AG04449 (cell line): ENCODE results near the gene KIFC3.

ENCODE experiments used
- CTCF ChIA-PET: fragments of 350-600 bp; formaldehyde crosslinking; extraction: SDS; loops from one replicate; lab custom pipeline; 2021; ENCODE audit warnings: antibody characterized with exemption; lab: Yijun Ruan, JAX
- POLR2A ChIA-PET: fragments of 400-600, 350-600 bp; formaldehyde crosslinking; extraction: SDS; loops from one replicate; lab custom pipeline; 2020; ENCODE audit warnings: antibody characterized with exemption, inconsistent platforms; lab: Yijun Ruan, JAX
- DNase-seq: peaks from one replicate; pipeline ENCODE4 v3.0.0-alpha.2; 2010; ENCODE audit warnings: low read depth, low spot score
- H3K4me3 ChIP-seq: 2 replicates; pipeline ENCODE4 v1.5.1; 2011; ENCODE audit warnings: low read depth, mild to moderate bottlenecking, control low read depth, low read length
- CTCF ChIP-seq: IDR thresholded peaks from one replicate; pipeline ENCODE4 v1.5.1; 2011; ENCODE audit warnings: mild to moderate bottlenecking, moderate library complexity, low read length, control low read depth, inconsistent platforms; ENCODE audit not compliant: insufficient read depth; ENCODE audit errors: missing control alignments

KIFC3 gene

GRCh38 chr16:57739756-57740422 is 62.4 kb downstream of the KIFC3 start:
- POLR2A ChIA-PET = no interaction called here
- DNase-seq = no peak
- H3K4me3 ChIP-seq = no peak overlapping the region
- no peak for TF ChIP-seq CTCF
- CTCF ChIA-PET = interaction anchor here (0.8 to 2.1 kb wide), 4 partner anchors 17 to 149 kb away, joined by 3 to 12 read pairs (median 5); no protein-coding TSS in a partner anchor

DNA sequence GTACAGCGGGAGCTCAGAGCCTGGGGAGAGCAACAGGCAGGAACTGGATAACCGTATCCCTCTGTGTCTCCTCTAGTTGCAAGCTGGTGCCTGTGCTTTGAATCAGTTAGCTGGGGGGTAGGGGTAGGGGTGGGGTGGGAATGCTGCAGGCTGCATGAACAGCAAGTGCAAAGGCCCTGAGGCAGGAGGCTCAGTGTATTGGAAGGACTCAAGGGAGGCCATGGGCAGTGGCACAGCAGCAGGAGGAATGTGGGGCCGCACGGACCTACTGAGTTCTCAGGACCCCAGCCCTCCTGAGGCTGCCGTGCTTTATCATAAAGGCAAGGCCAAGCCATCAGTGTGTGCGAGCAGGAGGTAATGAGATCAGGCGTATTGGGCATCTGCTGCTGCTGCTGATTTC is 63.4 kb downstream of the KIFC3 start:
- DNase-seq = no peak
- H3K4me3 ChIP-seq = no peak overlapping the region
- ChIA-PET CTCF (interaction anchor here (1.1 to 5.2 kb wide), 4 partner anchors 19 to 163 kb away, joined by 3 to 30 read pairs (median 9); no protein-coding TSS in a partner anchor), POLR2A (no interaction called here)
- no peak for TF ChIP-seq CTCF

- ChIA-PET CTCF (interaction anchor here (0.7 to 5.2 kb wide), 19 partner anchors 9 to 272 kb away, joined by 3 to 30 read pairs (median 3); no protein-coding TSS in a partner anchor), POLR2A (interaction anchor here (0.8 kb wide), 1 partner anchor 64 kb away, joined by 3 read pairs; no protein-coding TSS in a partner anchor)
- no peak for TF ChIP-seq CTCF
- peak overlapping the region; percentile 96 for H3K4me3 ChIP-seq
- DNase-seq = peak; percentile 40
These were observed 65.6 kb downstream of the KIFC3 start for GRCh38 chr16:57736419-57737351.

- peak within 1 kb of the TSS; percentile 96 for H3K4me3 ChIP-seq
- no peak for TF ChIP-seq CTCF
- ChIA-PET POLR2A (interaction anchor here (0.5 to 1.2 kb wide), 4 partner anchors 13 to 203 kb away, joined by 3 read pairs; no protein-coding TSS in a partner anchor), CTCF (interaction anchor here (0.6 to 5.2 kb wide), 20 partner anchors 8 to 273 kb away, joined by 3 to 30 read pairs (median 4); partner anchors contain the start of gene POLR2C)
- no peak for DNase-seq
These were observed 66.4 kb downstream of the KIFC3 start, which contains the start of gene KATNB1 for GRCh38 chr16:57735755-57736418. TSS of gene KATNB1 (plus strand) at chr16:57735770. CDS start at chr16:57737244, 1,474 bp downstream.

DNA sequence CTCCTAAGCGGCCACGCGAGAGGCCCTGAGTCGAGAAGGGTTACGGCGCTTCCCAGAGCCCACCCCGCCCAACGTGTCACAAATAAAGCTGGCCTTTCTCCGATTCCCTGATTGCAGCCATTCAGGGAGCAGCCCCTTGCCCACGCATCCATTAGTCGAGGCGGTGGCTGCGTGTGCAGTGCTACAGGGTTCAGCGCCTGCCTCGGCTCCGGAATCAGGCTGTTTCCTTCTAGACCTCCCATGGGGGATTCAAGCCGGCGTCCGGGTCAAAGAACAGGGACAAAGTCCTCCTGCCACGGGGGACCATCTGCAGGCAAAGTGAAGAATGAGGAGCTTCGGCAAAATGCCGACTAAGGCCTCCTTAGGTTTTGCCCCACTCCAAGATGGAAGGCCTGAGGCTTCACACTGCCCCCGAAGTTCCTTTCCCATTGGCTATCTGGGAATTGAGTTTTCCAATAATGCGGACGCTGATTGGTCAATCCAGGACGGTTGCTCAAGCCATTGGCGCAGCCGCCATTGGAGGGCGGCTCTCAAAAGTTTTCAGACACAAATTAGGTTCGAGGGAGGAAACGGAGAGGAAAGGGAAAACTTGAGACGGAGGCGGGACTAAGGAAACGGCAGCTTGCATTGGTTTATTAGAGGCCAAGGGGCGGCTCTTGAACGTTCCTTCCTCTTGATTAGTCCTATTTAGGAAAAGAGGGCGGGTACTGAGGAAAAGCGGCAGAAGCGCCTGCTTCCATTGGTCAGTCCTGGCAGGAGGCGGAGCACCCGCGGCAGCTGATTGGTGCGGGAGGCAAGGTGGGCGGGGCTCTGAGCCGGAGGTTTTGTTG is 67.2 kb downstream of the KIFC3 start:
- peak; percentile 100 for DNase-seq
- CTCF ChIA-PET = interaction anchor here (0.6 to 5.2 kb wide), 13 partner anchors 9 to 272 kb away, joined by 3 to 30 read pairs (median 4); partner anchors contain the start of gene POLR2C
- H3K4me3 ChIP-seq = peak overlapping the region; percentile 96
- no peak for TF ChIP-seq CTCF
- POLR2A ChIA-PET = interaction anchor here (0.5 to 1.2 kb wide), 3 partner anchors 13 to 204 kb away, joined by 3 read pairs; no protein-coding TSS in a partner anchor
